ENCODE data around the gene UBE2E2. TPM values are rescaled to one million over a fixed set of nuclear protein-coding genes. Genes with fewer than 3 reads are reported as not detected.

Gene UBE2E2
- total RNA-seq, 1 experiment from 2014 or later, result 38.6 TPM

DNA sequence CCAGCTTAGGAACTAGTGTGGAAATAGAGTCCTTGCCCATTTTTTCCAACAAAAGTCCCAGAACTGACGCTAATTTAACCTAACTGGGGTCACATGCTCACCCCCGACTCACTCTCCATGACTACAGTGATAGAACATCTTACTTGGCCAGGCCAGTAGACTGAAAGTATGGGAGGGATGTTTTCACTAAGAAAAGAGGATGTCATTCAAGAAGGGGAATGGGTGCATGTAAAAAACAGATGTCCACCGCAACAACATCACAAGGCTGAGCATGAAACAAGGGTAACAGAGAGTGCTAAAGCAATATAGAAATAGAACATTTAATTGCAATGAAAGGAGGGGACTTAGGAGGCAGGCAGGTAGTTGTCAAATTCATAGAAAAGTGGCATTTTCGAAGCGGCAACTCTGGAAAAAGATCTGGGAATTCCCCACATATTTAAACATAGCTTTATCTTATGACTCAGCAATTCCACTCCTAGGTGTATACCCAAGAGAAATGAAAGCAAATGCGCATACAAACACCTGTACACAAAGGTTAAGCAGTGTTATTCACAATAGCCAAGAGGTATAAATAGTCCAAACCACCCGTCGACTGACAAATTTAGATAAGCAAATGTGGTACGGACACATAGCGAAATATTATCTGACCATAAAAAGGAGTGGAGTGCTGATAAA lies 41.1 kb upstream of the UBE2E2 start:
- H3K9me3 Mint-ChIP-seq, result no peaks in the 10 kb centered on the region
- no peaks in the 10 kb centered on the region for H3K79me1 ChIP-seq (ENCODE audit: insufficient read depth, low read depth, low read length, poor library complexity, severe bottlenecking)
- H3K9ac ChIP-seq (ENCODE audit: extremely low read depth, insufficient read length, low read length), result no peak overlapping the region
- TF ChIP-seq, protein P1, sequence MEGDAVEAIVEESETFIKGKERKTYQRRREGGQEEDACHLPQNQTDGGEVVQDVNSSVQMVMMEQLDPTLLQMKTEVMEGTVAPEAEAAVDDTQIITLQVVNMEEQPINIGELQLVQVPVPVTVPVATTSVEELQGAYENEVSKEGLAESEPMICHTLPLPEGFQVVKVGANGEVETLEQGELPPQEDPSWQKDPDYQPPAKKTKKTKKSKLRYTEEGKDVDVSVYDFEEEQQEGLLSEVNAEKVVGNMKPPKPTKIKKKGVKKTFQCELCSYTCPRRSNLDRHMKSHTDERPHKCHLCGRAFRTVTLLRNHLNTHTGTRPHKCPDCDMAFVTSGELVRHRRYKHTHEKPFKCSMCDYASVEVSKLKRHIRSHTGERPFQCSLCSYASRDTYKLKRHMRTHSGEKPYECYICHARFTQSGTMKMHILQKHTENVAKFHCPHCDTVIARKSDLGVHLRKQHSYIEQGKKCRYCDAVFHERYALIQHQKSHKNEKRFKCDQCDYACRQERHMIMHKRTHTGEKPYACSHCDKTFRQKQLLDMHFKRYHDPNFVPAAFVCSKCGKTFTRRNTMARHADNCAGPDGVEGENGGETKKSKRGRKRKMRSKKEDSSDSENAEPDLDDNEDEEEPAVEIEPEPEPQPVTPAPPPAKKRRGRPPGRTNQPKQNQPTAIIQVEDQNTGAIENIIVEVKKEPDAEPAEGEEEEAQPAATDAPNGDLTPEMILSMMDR (conservative IDR thresholded peaks at IDR 0.05), result no peak
- no peak overlapping the region for H3K4me3 Mint-ChIP-seq
- no peaks in the 10 kb centered on the region for H3K79me2 ChIP-seq (ENCODE audit: insufficient read depth, low read length)
- no peak overlapping the region for H3K18ac ChIP-seq (ENCODE audit: insufficient read length, low read depth, low read length)
- H2BK20ac ChIP-seq (ENCODE audit: low read depth, low read length, poor library complexity, severe bottlenecking), result no peak overlapping the region
- no peaks in the 10 kb centered on the region for H3K4me1 Mint-ChIP-seq
- H3K27ac ChIP-seq (ENCODE audit: insufficient read length, low read depth, low read length), result no peak overlapping the region
- no peaks in the 10 kb centered on the region for H3K27me3 Mint-ChIP-seq (ENCODE audit: low read depth)
- no peak overlapping the region for H3K4me2 ChIP-seq (ENCODE audit: insufficient read depth, insufficient read length, low read length)
- H4K91ac ChIP-seq (ENCODE audit: insufficient read length, low read depth, low read length), result no peak overlapping the region
- H3K23me2 ChIP-seq (ENCODE audit: insufficient read length, low read depth, low read length, poor library complexity, severe bottlenecking), result no peaks in the 10 kb centered on the region
- no peak overlapping the region for H4K5ac ChIP-seq (ENCODE audit: insufficient read length, low read depth, low read length)
- no peak overlapping the region for H2AFZ ChIP-seq (ENCODE audit: low read length)
- no peak for DNase-seq
- no peaks in the 10 kb centered on the region for H4K20me1 ChIP-seq (ENCODE audit: control insufficient read depth, insufficient read depth, insufficient read length)
- H3K4ac ChIP-seq (ENCODE audit: low read depth, low read length), result no peak overlapping the region
- H2BK120ac ChIP-seq (ENCODE audit: low read depth, low read length, poor library complexity, severe bottlenecking), result no peak overlapping the region
- no peaks in the 10 kb centered on the region; the same call in 1 of the 2 replicates for H3K4me1 ChIP-seq (ENCODE audit: insufficient read depth, low read length)
- no peak overlapping the region for H2BK15ac ChIP-seq (ENCODE audit: low read depth, low read length)
- no peaks in the 10 kb centered on the region for H3K36me3 Mint-ChIP-seq (ENCODE audit: insufficient read depth in 1 of 3, low read depth in 3 of 3)
- no peak overlapping the region for H2AK5ac ChIP-seq (ENCODE audit: insufficient read length, low read length)
- H3K14ac ChIP-seq (ENCODE audit: insufficient read depth, low read length), result no peak overlapping the region
- H2BK5ac ChIP-seq (ENCODE audit: insufficient read length, low read length), result no peak overlapping the region
- H3K27ac Mint-ChIP-seq, result no peak overlapping the region; a peak in 1 of 7 replicates
- H4K8ac ChIP-seq (replicated peaks; ENCODE audit: insufficient read length, low read depth, low read length), result no peak overlapping the region
- H3K9me3 ChIP-seq (ENCODE audit: control insufficient read depth, low read depth, low read length), result no peaks in the 10 kb centered on the region
- no peak overlapping the region for H2BK12ac ChIP-seq (ENCODE audit: insufficient read length, low read depth, low read length)
- no peak overlapping the region for H3K23ac ChIP-seq (ENCODE audit: insufficient read length, low read depth, low read length)
- H3K56ac ChIP-seq (ENCODE audit: insufficient read length, low read depth, low read length), result no peak overlapping the region
- WGBS (ENCODE audit: extremely low coverage, insufficient read length, low lambda C conversion rate), result no CpG with 5 or more reads among the region's 10 CpGs
- no peak overlapping the region for H3T11ph ChIP-seq (ENCODE audit: low read length)
- H3K27me3 ChIP-seq (ENCODE audit: insufficient read depth, low read length), result no peaks in the 10 kb centered on the region

Measured in H9 (cell line).